Liver (tissue), 3 donors: Measurements from ENCODE around the gene ASPHD1.

Experiments
- CTCF ChIP-seq: fragments of 150-350 bp; IDR thresholded peaks from 2 replicates; pipeline ENCODE4 v1.5.1; 2017; ENCODE audit warnings: improper control_type of control experiment, low read depth, low read length; ENCODE audit not compliant: missing input control
- EGR1 ChIP-seq, 2 donors: IDR thresholded peaks; 2 replicates each; pipeline ENCODE4 v1.6.1; 2016 to 2018; ENCODE audit warnings: antibody characterized with exemption in 2 of 2, low read depth in 2 of 2
- FOXA1 ChIP-seq: IDR thresholded peaks from 2 replicates; pipeline ENCODE4 v1.6.1; 2016; ENCODE audit warnings: antibody characterized with exemption
- GABPA ChIP-seq, 2 donors: IDR thresholded peaks in 1 of 2; conservative IDR thresholded peaks in 1 of 2; 2 replicates each; pipeline ENCODE4 v1.6.1; 2016; ENCODE audit warnings: antibody characterized with exemption in 2 of 2, mild to moderate bottlenecking in 1 of 2, moderate library complexity in 1 of 2
- HNF4G ChIP-seq: IDR thresholded peaks from 2 replicates; pipeline ENCODE4 v1.6.1; 2016; ENCODE audit warnings: antibody characterized with exemption
- JUND ChIP-seq, 2 donors: IDR thresholded peaks; 2 replicates each; pipeline ENCODE4 v1.6.1; 2016; ENCODE audit warnings: antibody characterized with exemption in 2 of 2
- MAX ChIP-seq: IDR thresholded peaks from 2 replicates; pipeline ENCODE4 v1.6.1; 2016; ENCODE audit warnings: antibody characterized with exemption
- RAD21 ChIP-seq, 2 donors: IDR thresholded peaks; 2 replicates each; pipeline ENCODE4 v1.6.1; 2016; ENCODE audit warnings: antibody characterized with exemption in 2 of 2, mild to moderate bottlenecking in 2 of 2
- REST ChIP-seq: IDR thresholded peaks from 2 replicates; pipeline ENCODE4 v1.6.1; 2016; ENCODE audit warnings: antibody characterized with exemption, mild to moderate bottlenecking
- TAF1 ChIP-seq: conservative IDR thresholded peaks from 2 replicates; pipeline ENCODE4 v1.6.1; 2016; ENCODE audit warnings: antibody characterized with exemption, mild to moderate bottlenecking
- YY1 ChIP-seq: IDR thresholded peaks from 2 replicates; pipeline ENCODE4 v1.6.1; 2016; ENCODE audit warnings: antibody characterized with exemption, mild to moderate bottlenecking
- donor health status: healthy.
- donor health status: healthy.

GRCh38 chr16:29926711-29927052, 26.4 kb downstream of the ASPHD1 start:
- TF ChIP-seq CTCF (no peak), TAF1 (no peak), REST (no peak), FOXA1 (no peak), HNF4G (no peak), EGR1 (IDR thresholded peaks at IDR 0.05; ENCODE audit: low read depth in 2 of 2) (no peak), YY1 (no peak), JUND (IDR thresholded peaks at IDR 0.05) (no peak), MAX (no peak), GABPA (IDR thresholded peaks at IDR 0.05 in 1 of 2, conservative IDR thresholded peaks at IDR 0.05 in 1 of 2) (no peak), RAD21 (IDR thresholded peaks at IDR 0.05) (no peak)
